Measurements from ENCODE around the gene AK2. TPM values are rescaled to one million over a fixed set of nuclear protein-coding genes. Genes with fewer than 3 reads are reported as not detected.

AK2 gene
- total RNA-seq, 1 donor from 2014 or later, result 52.7 TPM

- H3K9me3 Mint-ChIP-seq (ENCODE audit: unreplicated experiment), result no peaks in the 10 kb centered on the region
- no peaks in the 10 kb centered on the region for H3K36me3 Mint-ChIP-seq (ENCODE audit: unreplicated experiment)
- no peak for TF ChIP-seq CTCF (IDR thresholded peaks at IDR 0.05; ENCODE audit: partially characterized antibody, unreplicated experiment)
- H3K27me3 Mint-ChIP-seq (ENCODE audit: unreplicated experiment), result no peaks in the 10 kb centered on the region
- H3K4me1 Mint-ChIP-seq (ENCODE audit: low read depth, unreplicated experiment), result no peaks in the 10 kb centered on the region
- no peak overlapping the region for H3K4me3 Mint-ChIP-seq (ENCODE audit: unreplicated experiment)
- H3K27ac Mint-ChIP-seq (ENCODE audit: unreplicated experiment), result no peak overlapping the region
- DNase-seq, result no peak
Measured at GRCh38 chr1:32985226-32985625, 51.5 kb downstream of the AK2 start.

GRCh38 chr1:32984455-32985171, 52.1 kb downstream of the AK2 start:
- H3K9me3 Mint-ChIP-seq (ENCODE audit: unreplicated experiment), result no peaks in the 10 kb centered on the region
- no peak for DNase-seq
- no peak overlapping the region for H3K27ac Mint-ChIP-seq (ENCODE audit: unreplicated experiment)
- H3K36me3 Mint-ChIP-seq (ENCODE audit: unreplicated experiment), result no peaks in the 10 kb centered on the region
- H3K4me3 Mint-ChIP-seq (ENCODE audit: unreplicated experiment), result no peak overlapping the region
- no peaks in the 10 kb centered on the region for H3K4me1 Mint-ChIP-seq (ENCODE audit: low read depth, unreplicated experiment)
- no peak for TF ChIP-seq CTCF (IDR thresholded peaks at IDR 0.05; ENCODE audit: partially characterized antibody, unreplicated experiment)
- no peaks in the 10 kb centered on the region for H3K27me3 Mint-ChIP-seq (ENCODE audit: unreplicated experiment)

- DNase-seq, result no peak
- H3K4me3 Mint-ChIP-seq (ENCODE audit: unreplicated experiment), result no peak overlapping the region
- H3K9me3 Mint-ChIP-seq (ENCODE audit: unreplicated experiment), result no peaks in the 10 kb centered on the region
- H3K27ac Mint-ChIP-seq (ENCODE audit: unreplicated experiment), result no peak overlapping the region
- H3K4me1 Mint-ChIP-seq (ENCODE audit: low read depth, unreplicated experiment), result no peaks in the 10 kb centered on the region
- H3K36me3 Mint-ChIP-seq (ENCODE audit: unreplicated experiment), result no peaks in the 10 kb centered on the region
- TF ChIP-seq CTCF (IDR thresholded peaks at IDR 0.05; ENCODE audit: partially characterized antibody, unreplicated experiment), result no peak
- peaks cover 3% of the 10 kb centered on the region for H3K27me3 Mint-ChIP-seq (ENCODE audit: unreplicated experiment)
Measured at GRCh38 chr1:32984090-32984454, 52.6 kb downstream of the AK2 start.

GRCh38 chr1:32983020-32983419, 53.7 kb downstream of the AK2 start:
- Mint-ChIP-seq H3K27me3 (ENCODE audit: unreplicated experiment) (peaks cover 3% of the 10 kb centered on the region), H3K27ac (ENCODE audit: unreplicated experiment) (no peak overlapping the region), H3K4me1 (ENCODE audit: low read depth, unreplicated experiment) (no peaks in the 10 kb centered on the region), H3K9me3 (ENCODE audit: unreplicated experiment) (no peaks in the 10 kb centered on the region), H3K4me3 (ENCODE audit: unreplicated experiment) (no peak overlapping the region), H3K36me3 (ENCODE audit: unreplicated experiment) (no peaks in the 10 kb centered on the region)
- TF ChIP-seq CTCF (IDR thresholded peaks at IDR 0.05; ENCODE audit: partially characterized antibody, unreplicated experiment), result no peak
- no peak for DNase-seq

- no peak overlapping the region for H3K27ac Mint-ChIP-seq (ENCODE audit: unreplicated experiment)
Measured at GRCh38 chr1:32981003-32981901, 55.4 kb downstream of the AK2 start.

More at GRCh38 chr1:32981003-32981901, 55.4 kb downstream of the AK2 start:
- H3K9me3 Mint-ChIP-seq (ENCODE audit: unreplicated experiment), result no peaks in the 10 kb centered on the region
- DNase-seq, result no peak
- no peak for TF ChIP-seq CTCF (IDR thresholded peaks at IDR 0.05; ENCODE audit: partially characterized antibody, unreplicated experiment)
- no peak overlapping the region for H3K4me3 Mint-ChIP-seq (ENCODE audit: unreplicated experiment)
- H3K27me3 Mint-ChIP-seq (ENCODE audit: unreplicated experiment), result peaks cover 3% of the 10 kb centered on the region
- H3K36me3 Mint-ChIP-seq (ENCODE audit: unreplicated experiment), result no peaks in the 10 kb centered on the region
- no peaks in the 10 kb centered on the region for H3K4me1 Mint-ChIP-seq (ENCODE audit: low read depth, unreplicated experiment)
